MM.1S (cell line): ENCODE data around the gene DNAJC15.

ENCODE experiments used
- DNase-seq: peaks from one replicate; pipeline ENCODE4 v3.0.0-alpha.2; 2015
- H2AFZ ChIP-seq: fragments of 300-600 bp; sonication (generic); 2 replicates; pipeline ENCODE4 v1.6.0; 2016; ENCODE audit warnings: antibody characterized with exemption, low read length
- H3F3A ChIP-seq: fragments of 300-600 bp; sonication (generic); 2 replicates; pipeline ENCODE4 v1.6.1; 2016; ENCODE audit warnings: mild to moderate bottlenecking, antibody characterized with exemption, low read length, moderate library complexity, mixed read lengths; ENCODE audit not compliant: insufficient read depth
- H3K27ac ChIP-seq: fragments of 300-600 bp; sonication (generic); 2 replicates; pipeline ENCODE4 v1.5.1; 2016; ENCODE audit warnings: mild to moderate bottlenecking, low read length
- H3K27me3 ChIP-seq: fragments of 300-600 bp; sonication (generic); replicated peaks from 2 replicates; pipeline ENCODE4 v1.6.0; 2016; ENCODE audit warnings: low read length; ENCODE audit not compliant: insufficient read depth
- H3K36me3 ChIP-seq: fragments of 300-600 bp; sonication (generic); replicated peaks from 2 replicates; pipeline ENCODE4 v1.6.1; 2016; ENCODE audit warnings: mild to moderate bottlenecking, low read length, mixed read lengths; ENCODE audit not compliant: insufficient read depth
- H3K4me1 ChIP-seq: fragments of 300-600 bp; sonication (generic); 2 replicates; pipeline ENCODE4 v1.6.1; 2016; ENCODE audit warnings: low read length, mixed read lengths
- H3K4me2 ChIP-seq: fragments of 300-600 bp; sonication (generic); 2 replicates; pipeline ENCODE4 v1.6.0; 2016; ENCODE audit warnings: low read depth, low read length
- H3K4me3 ChIP-seq: fragments of 300-600 bp; sonication (generic); 2 replicates; pipeline ENCODE4 v1.5.1; 2016; ENCODE audit warnings: low read length, mixed read lengths
- H3K79me2 ChIP-seq: fragments of 300-600 bp; sonication (generic); 2 replicates; pipeline ENCODE4 v1.6.1; 2016; ENCODE audit warnings: mixed run types, low read length, mixed read lengths
- H3K9ac ChIP-seq: fragments of 300-600 bp; sonication (generic); 2 replicates; pipeline ENCODE4 v1.6.1; 2016; ENCODE audit warnings: low read length, mixed read lengths
- H3K9me2 ChIP-seq: fragments of 300-600 bp; sonication (generic); replicated peaks from 2 replicates; pipeline ENCODE4 v1.6.1; 2016; ENCODE audit warnings: mild to moderate bottlenecking, low read length, mixed read lengths; ENCODE audit not compliant: insufficient read depth
- H3K9me3 ChIP-seq: fragments of 300-600 bp; sonication (generic); replicated peaks from 2 replicates; pipeline ENCODE4 v1.6.1; 2016; ENCODE audit warnings: mild to moderate bottlenecking, low read length, mixed read lengths; ENCODE audit not compliant: insufficient read depth
- H4K20me1 ChIP-seq: fragments of 300-600 bp; sonication (generic); 2 replicates; pipeline ENCODE4 v1.6.1; 2016; ENCODE audit warnings: mild to moderate bottlenecking, low read length, moderate library complexity, mixed read lengths; ENCODE audit not compliant: insufficient read depth
- CTCF ChIP-seq: fragments of 300-600 bp; sonication (generic); IDR thresholded peaks from 2 replicates; pipeline ENCODE4 v1.5.1; 2016; ENCODE audit warnings: antibody characterized with exemption, low read length, mixed read lengths
- EZH2 ChIP-seq: fragments of 300-600 bp; sonication (generic); optimal IDR thresholded peaks from 2 replicates; pipeline ENCODE3; 2017; ENCODE audit warnings: low read depth, mild to moderate bottlenecking, antibody characterized with exemption, low read length, mixed read lengths
- EZH2phosphoT487 ChIP-seq: fragments of 300-600 bp; sonication (generic); IDR thresholded peaks from 2 replicates; pipeline ENCODE4 v1.6.1; 2018; ENCODE audit warnings: antibody characterized with exemption, low read length

Gene DNAJC15

GRCh38 chr13:43146400-43146799 is 123.0 kb downstream of the DNAJC15 start:
- DNase-seq, result no peak
- Histone ChIP-seq H3K27me3 (no peaks in the 10 kb centered on the region), H3K27ac (no peak overlapping the region), H3F3A (no peaks in the 10 kb centered on the region), H3K4me1 (no peaks in the 10 kb centered on the region), H4K20me1 (no peaks in the 10 kb centered on the region), H3K36me3 (no peaks in the 10 kb centered on the region), H3K4me2 (no peak overlapping the region), H3K9me3 (no peaks in the 10 kb centered on the region), H3K9me2 (no peaks in the 10 kb centered on the region), H3K9ac (no peak overlapping the region), H2AFZ (no peak overlapping the region), H3K79me2 (no peaks in the 10 kb centered on the region), H3K4me3 (no peak overlapping the region)
- TF ChIP-seq EZH2 (no peak), CTCF (no peak), EZH2phosphoT487 (no peak)

- TF ChIP-seq EZH2, result no peak
- no peak for TF ChIP-seq EZH2phosphoT487
- no peak for TF ChIP-seq CTCF
- no peak overlapping the region for H3K27ac ChIP-seq
- H3K79me2 ChIP-seq, result no peaks in the 10 kb centered on the region
- no peak overlapping the region for H3K9ac ChIP-seq
- H3K9me3 ChIP-seq, result no peaks in the 10 kb centered on the region
- no peak overlapping the region for H3K4me2 ChIP-seq
- no peaks in the 10 kb centered on the region for H3K9me2 ChIP-seq
- H3K4me3 ChIP-seq, result no peak overlapping the region
- no peaks in the 10 kb centered on the region for H4K20me1 ChIP-seq
- no peaks in the 10 kb centered on the region for H3K4me1 ChIP-seq
- no peaks in the 10 kb centered on the region for H3K27me3 ChIP-seq
- H3K36me3 ChIP-seq, result no peaks in the 10 kb centered on the region
- H2AFZ ChIP-seq, result no peak overlapping the region
- no peaks in the 10 kb centered on the region for H3F3A ChIP-seq
- DNase-seq, result no peak
Measured at GRCh38 chr13:43150369-43151207, 127.2 kb downstream of the DNAJC15 start.

GRCh38 chr13:43153436-43154090 is 130.2 kb downstream of the DNAJC15 start:
- H3F3A ChIP-seq, result no peaks in the 10 kb centered on the region
- H3K9me3 ChIP-seq, result no peaks in the 10 kb centered on the region
- H3K4me1 ChIP-seq, result no peaks in the 10 kb centered on the region
- no peaks in the 10 kb centered on the region for H4K20me1 ChIP-seq
- H3K9ac ChIP-seq, result no peak overlapping the region
- no peak for DNase-seq
- no peak overlapping the region for H3K4me3 ChIP-seq
- no peak overlapping the region for H2AFZ ChIP-seq
- no peaks in the 10 kb centered on the region for H3K27me3 ChIP-seq
- TF ChIP-seq EZH2phosphoT487, result no peak
- TF ChIP-seq EZH2, result no peak
- no peak for TF ChIP-seq CTCF
- H3K27ac ChIP-seq, result no peak overlapping the region
- H3K9me2 ChIP-seq, result no peaks in the 10 kb centered on the region
- no peak overlapping the region for H3K4me2 ChIP-seq
- no peaks in the 10 kb centered on the region for H3K36me3 ChIP-seq
- no peaks in the 10 kb centered on the region for H3K79me2 ChIP-seq
